SK-N-MC (cell line): Measurements from ENCODE around the gene GRAMD1B.

Experiments
- FOXP2 ChIP-seq: optimal IDR thresholded peaks from 2 replicates; pipeline ENCODE3; 2011; ENCODE audit warnings: mild to moderate bottlenecking, moderate library complexity; ENCODE audit not compliant: insufficient read depth; ENCODE audit errors: extremely low read length, control extremely low read depth
- POLR2AphosphoS5 ChIP-seq: IDR thresholded peaks from 2 replicates; pipeline ENCODE4 v1.6.1; 2012; ENCODE audit warnings: mild to moderate bottlenecking, low read depth, low read length, borderline replicate concordance

- no peak for TF ChIP-seq POLR2AphosphoS5
- no peak for TF ChIP-seq FOXP2
Observed at GRCh38 chr11:123473941-123474677, 44.0 kb downstream of the GRAMD1B start.
